ENCODE data around the gene ENGASE. TPM values are rescaled to one million over a fixed set of nuclear protein-coding genes. Genes with fewer than 3 reads are reported as not detected.

Gene ENGASE
- total and polyA plus RNA-seq, 2 experiments from 2014 or later, result 5.1 to 8.4 TPM

- no peaks in the 10 kb centered on the region for H3K9me2 ChIP-seq (ENCODE audit: insufficient read depth)
- H4K20me1 ChIP-seq (ENCODE audit: insufficient read depth), result no peaks in the 10 kb centered on the region
- H3K4me3 ChIP-seq, result no peak overlapping the region
- 68 to 71% methylated on average over 12 to 14 of the region's 14 CpGs for WGBS, 2 experiments (ENCODE audit: low coverage in 1 of 2, low lambda C conversion rate in 2 of 2, missing lambda C conversion rate in 2 of 2)
- DNase-seq, result no peak
- H3K9ac ChIP-seq, result no peak overlapping the region
- no peak overlapping the region for H3K4me2 ChIP-seq (ENCODE audit: unreplicated experiment)
- H3K36me3 ChIP-seq (ENCODE audit: low read depth), result no peaks in the 10 kb centered on the region
- H3K9me3 ChIP-seq (ENCODE audit: low read depth), result no peaks in the 10 kb centered on the region
- no peak for TF ChIP-seq EZH2phosphoT487 (IDR thresholded peaks at IDR 0.05; ENCODE audit: insufficient read depth, low read depth)
- H3K27me3 ChIP-seq (replicated peaks; ENCODE audit: insufficient read depth), result no peaks in the 10 kb centered on the region; the same call in 1 of the 2 replicates
- H2AFZ ChIP-seq, result no peak overlapping the region
- H3F3A ChIP-seq (ENCODE audit: insufficient read depth), result no peaks in the 10 kb centered on the region
- H3K4me1 ChIP-seq (ENCODE audit: insufficient read depth), result no peaks in the 10 kb centered on the region
- H3K79me2 ChIP-seq (ENCODE audit: insufficient read depth), result no peaks in the 10 kb centered on the region
- in situ Hi-C loops (cut with MboI), result no loop called here
- no peak overlapping the region for H3K27ac ChIP-seq
Observed at GRCh38 chr17:79105937-79106336, 31.3 kb downstream of the ENGASE start.

GRCh38 chr17:79106958-79107357 is 32.3 kb downstream of the ENGASE start:
- no peak for DNase-seq
- Histone ChIP-seq H3K9ac (no peak overlapping the region), H3K79me2 (ENCODE audit: insufficient read depth) (no peaks in the 10 kb centered on the region), H2AFZ (no peak overlapping the region), H3K27me3 (replicated peaks; ENCODE audit: insufficient read depth) (no peaks in the 10 kb centered on the region; the same call in 1 of the 2 replicates), H3K9me3 (ENCODE audit: low read depth) (no peaks in the 10 kb centered on the region), H3K36me3 (ENCODE audit: low read depth) (no peaks in the 10 kb centered on the region), H3K4me3 (no peak overlapping the region), H3K27ac (no peak overlapping the region), H3F3A (ENCODE audit: insufficient read depth) (no peaks in the 10 kb centered on the region), H3K9me2 (ENCODE audit: insufficient read depth) (no peaks in the 10 kb centered on the region), H4K20me1 (ENCODE audit: insufficient read depth) (no peaks in the 10 kb centered on the region), H3K4me2 (ENCODE audit: unreplicated experiment) (no peak overlapping the region), H3K4me1 (ENCODE audit: insufficient read depth) (no peaks in the 10 kb centered on the region)
- in situ Hi-C loops (cut with MboI), result no loop called here
- no peak for TF ChIP-seq EZH2phosphoT487 (IDR thresholded peaks at IDR 0.05; ENCODE audit: insufficient read depth, low read depth)
- no peak for TF ChIP-seq EZH2 (IDR thresholded peaks at IDR 0.05; ENCODE audit: insufficient read depth, poor library complexity, severe bottlenecking)
- whole genome bisulfite sequencing, 2 experiments (ENCODE audit: low coverage in 1 of 2, low lambda C conversion rate in 2 of 2, missing lambda C conversion rate in 2 of 2), result 62% methylated on average over 11 of the region's 11 CpGs

- Histone ChIP-seq H4K20me1 (ENCODE audit: insufficient read depth) (no peaks in the 10 kb centered on the region), H3K9me2 (ENCODE audit: insufficient read depth) (no peaks in the 10 kb centered on the region), H3K4me2 (ENCODE audit: unreplicated experiment) (no peak overlapping the region), H3K4me1 (ENCODE audit: insufficient read depth) (no peaks in the 10 kb centered on the region), H3F3A (ENCODE audit: insufficient read depth) (no peaks in the 10 kb centered on the region), H3K9me3 (ENCODE audit: low read depth) (no peaks in the 10 kb centered on the region), H3K36me3 (ENCODE audit: low read depth) (no peaks in the 10 kb centered on the region), H3K79me2 (ENCODE audit: insufficient read depth) (no peaks in the 10 kb centered on the region), H3K9ac (no peak overlapping the region), H3K27ac (no peak overlapping the region), H3K4me3 (no peak overlapping the region), H3K27me3 (replicated peaks; ENCODE audit: insufficient read depth) (no peaks in the 10 kb centered on the region; the same call in 1 of the 2 replicates), H2AFZ (no peak overlapping the region)
- no peak for TF ChIP-seq EZH2 (IDR thresholded peaks at IDR 0.05; ENCODE audit: insufficient read depth, poor library complexity, severe bottlenecking)
- TF ChIP-seq EZH2phosphoT487 (IDR thresholded peaks at IDR 0.05; ENCODE audit: insufficient read depth, low read depth), result no peak
- in situ Hi-C loops (cut with MboI), result no loop called here
- 75 to 79% methylated on average over 21 to 25 of the region's 25 CpGs for WGBS, 2 experiments (ENCODE audit: low coverage in 1 of 2, low lambda C conversion rate in 2 of 2, missing lambda C conversion rate in 2 of 2)
- no peak for DNase-seq
Observed at GRCh38 chr17:79107499-79108231, 33.0 kb downstream of the ENGASE start.

- WGBS, 2 experiments (ENCODE audit: low coverage in 1 of 2, low lambda C conversion rate in 2 of 2, missing lambda C conversion rate in 2 of 2), result 77 to 82% methylated on average over 26 of the region's 26 CpGs
- no peaks in the 10 kb centered on the region for H3K79me2 ChIP-seq (ENCODE audit: insufficient read depth)
- H4K20me1 ChIP-seq (ENCODE audit: insufficient read depth), result no peaks in the 10 kb centered on the region
- no peak overlapping the region for H2AFZ ChIP-seq
- no peak overlapping the region for H3K27ac ChIP-seq
- H3K9ac ChIP-seq, result no peak overlapping the region
- H3K27me3 ChIP-seq (replicated peaks; ENCODE audit: insufficient read depth), result peaks cover under 1% of the 10 kb centered on the region; the same call in 1 of the 2 replicates
- no peaks in the 10 kb centered on the region for H3K36me3 ChIP-seq (ENCODE audit: low read depth)
- H3K4me3 ChIP-seq, result no peak overlapping the region
- no peaks in the 10 kb centered on the region for H3F3A ChIP-seq (ENCODE audit: insufficient read depth)
- no peaks in the 10 kb centered on the region for H3K4me1 ChIP-seq (ENCODE audit: insufficient read depth)
- no peaks in the 10 kb centered on the region for H3K9me3 ChIP-seq (ENCODE audit: low read depth)
- in situ Hi-C loops (cut with MboI), result no loop called here
- TF ChIP-seq EZH2 (IDR thresholded peaks at IDR 0.05; ENCODE audit: insufficient read depth, poor library complexity, severe bottlenecking), result no peak
- TF ChIP-seq EZH2phosphoT487 (IDR thresholded peaks at IDR 0.05; ENCODE audit: insufficient read depth, low read depth), result no peak
- DNase-seq, result no peak
- no peak overlapping the region for H3K4me2 ChIP-seq (ENCODE audit: unreplicated experiment)
- no peaks in the 10 kb centered on the region for H3K9me2 ChIP-seq (ENCODE audit: insufficient read depth)
Observed at GRCh38 chr17:79108232-79108850, 33.7 kb downstream of the ENGASE start.
